ENCODE data around the gene SGO2. TPM values are rescaled to one million over a fixed set of nuclear protein-coding genes. Genes with fewer than 3 reads are reported as not detected.
A peak's percentile ranks its signal among the peaks of the same experiment; 100 is the strongest.

The SGO2 gene
- total RNA-seq, 1 experiment from 2014 or later, result 25.4 TPM

DNA sequence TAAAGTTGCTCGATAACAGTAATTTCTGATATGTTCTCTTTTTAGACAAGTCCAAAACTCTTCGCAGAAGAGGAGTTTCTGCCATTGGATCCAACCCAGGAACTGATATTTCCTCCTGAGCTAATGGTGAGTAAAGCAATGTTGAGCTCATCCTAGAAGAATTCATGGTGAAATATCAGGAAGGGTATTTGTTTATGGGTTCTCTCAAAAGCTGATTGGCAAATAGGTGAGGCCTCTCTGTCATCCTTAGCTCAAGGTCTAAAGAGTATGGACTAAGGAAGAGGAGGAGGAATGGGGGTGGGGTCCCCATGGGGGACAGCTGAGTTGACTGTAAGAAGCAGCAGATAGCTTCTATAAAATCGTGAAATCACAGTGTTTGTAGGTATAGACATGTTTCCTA is 78.0 kb downstream of the SGO2 start:
- no peaks in the 10 kb centered on the region for H3K79me2 ChIP-seq (ENCODE audit: insufficient read depth, low read length)
- no TSS peak for BruUV-seq (replicated peaks)
- ChIA-PET POLR2A (no interaction called here), CTCF (no interaction called here), RAD21 (ENCODE audit: low non-redundant PET in 1 of 2, low total read pairs in 2 of 2, uncharacterized antibody in 2 of 2, unreplicated experiment in 2 of 2) (no interaction called here)
- no peaks in the 10 kb centered on the region for H3K9me3 ChIP-seq (ENCODE audit: control insufficient read depth in 1 of 2, insufficient read depth in 1 of 2, low read depth in 1 of 2, low read length in 2 of 2)
- H4K20me1 ChIP-seq (ENCODE audit: insufficient read depth), result no peaks in the 10 kb centered on the region
- DNase-seq (ENCODE audit: low read depth, low spot score), result no peak
- peak overlapping the region; percentile 34 for H2AFZ ChIP-seq (ENCODE audit: low read depth, low read length, poor library complexity, severe bottlenecking)
- no peaks in the 10 kb centered on the region for H3K27me3 ChIP-seq (ENCODE audit: insufficient read depth, low read length)
- H3K36me3 ChIP-seq (ENCODE audit: control insufficient read depth in 1 of 2, insufficient read depth in 2 of 2, low read length in 2 of 2), result no peaks in the 10 kb centered on the region
- no peak overlapping the region for H3K4me3 ChIP-seq (replicated peaks in 1 of 2; ENCODE audit: low read depth in 1 of 2, low read length in 2 of 2)
- peak overlapping the region; percentile 26; the same call in 1 of the 2 replicates for H3K4me2 ChIP-seq (ENCODE audit: low read length)
- intact Hi-C loops (cut with micrococcal nuclease), result no loop called here
- H3K4me1 ChIP-seq (ENCODE audit: control insufficient read depth in 1 of 2, insufficient read depth in 2 of 2, low read length in 2 of 2), result peaks cover 0 to 18% of the 10 kb centered on the region in 2 experiments; a peak in 3 of 4 replicates
- no peaks in the 10 kb centered on the region for H3K9me2 ChIP-seq (ENCODE audit: insufficient read depth)
- TF ChIP-seq CEBPB (IDR thresholded peaks at IDR 0.05; ENCODE audit: low read depth) (peak; percentile 48), FOSL1 (IDR thresholded peaks at IDR 0.05; ENCODE audit: low read depth) (no peak)
- no peak overlapping the region for H3K9ac ChIP-seq (ENCODE audit: low read length)
- ATAC-seq, result no peak
- no peak overlapping the region for H3K27ac ChIP-seq (ENCODE audit: low read depth, low read length)

DNA sequence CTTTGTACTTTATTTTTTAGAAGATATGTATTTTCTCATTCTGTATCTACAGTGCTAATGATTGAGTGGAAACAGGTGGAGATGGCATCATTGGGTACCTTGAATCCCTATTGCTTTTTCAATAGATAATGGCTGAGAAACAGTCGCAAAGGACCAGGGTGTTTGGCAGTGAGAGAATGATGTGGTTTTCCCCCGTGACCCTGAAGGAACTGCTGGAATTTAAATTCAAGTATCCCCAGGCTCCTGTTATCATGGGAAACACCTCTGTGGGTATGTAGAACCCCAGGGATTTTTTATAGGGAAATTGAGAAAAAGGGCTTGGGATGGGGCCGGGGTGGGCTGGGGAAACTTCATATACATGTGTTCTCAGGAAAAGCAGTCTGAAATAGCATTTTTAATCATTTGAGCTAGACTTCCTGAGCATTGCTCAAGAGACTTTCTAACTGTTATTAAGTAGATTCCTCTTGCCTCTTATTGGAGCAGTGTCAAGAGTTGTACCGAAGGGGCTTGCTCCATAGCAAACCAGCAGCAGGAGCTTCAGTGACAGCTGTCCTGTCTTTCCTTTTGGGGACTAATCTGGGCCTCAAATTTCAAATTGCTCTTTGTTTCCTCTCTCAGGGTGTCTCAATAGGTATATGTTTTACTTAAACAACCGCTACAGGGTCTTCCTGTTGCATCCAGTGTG is 78.7 kb downstream of the SGO2 start:
- Histone ChIP-seq H4K20me1 (ENCODE audit: insufficient read depth) (no peaks in the 10 kb centered on the region), H2AFZ (ENCODE audit: low read depth, low read length, poor library complexity, severe bottlenecking) (no peak overlapping the region), H3K27ac (ENCODE audit: low read depth, low read length) (no peak overlapping the region), H3K79me2 (ENCODE audit: insufficient read depth, low read length) (no peaks in the 10 kb centered on the region), H3K4me2 (ENCODE audit: low read length) (no peak overlapping the region), H3K9ac (ENCODE audit: low read length) (no peak overlapping the region), H3K4me1 (ENCODE audit: control insufficient read depth in 1 of 2, insufficient read depth in 2 of 2, low read length in 2 of 2) (peaks cover 2 to 25% of the 10 kb centered on the region in 2 experiments), H3K4me3 (replicated peaks in 1 of 2; ENCODE audit: low read depth in 1 of 2, low read length in 2 of 2) (no peak overlapping the region), H3K27me3 (ENCODE audit: insufficient read depth, low read length) (no peaks in the 10 kb centered on the region), H3K9me2 (ENCODE audit: insufficient read depth) (no peaks in the 10 kb centered on the region), H3K9me3 (ENCODE audit: control insufficient read depth in 1 of 2, insufficient read depth in 1 of 2, low read depth in 1 of 2, low read length in 2 of 2) (no peaks in the 10 kb centered on the region), H3K36me3 (ENCODE audit: control insufficient read depth in 1 of 2, insufficient read depth in 2 of 2, low read length in 2 of 2) (no peaks in the 10 kb centered on the region)
- no peak for ATAC-seq
- no TSS peak for BruUV-seq (replicated peaks)
- RAD21 ChIA-PET (ENCODE audit: low non-redundant PET in 1 of 2, low total read pairs in 2 of 2, uncharacterized antibody in 2 of 2, unreplicated experiment in 2 of 2), result no interaction called here
- TF ChIP-seq ZFX (IDR thresholded peaks at IDR 0.05), result no peak
- no peak for TF ChIP-seq SP1 (IDR thresholded peaks at IDR 0.05; ENCODE audit: low read depth)
- TF ChIP-seq RAD21 (IDR thresholded peaks at IDR 0.05; ENCODE audit: low read depth), result no peak
- TF ChIP-seq JUND (IDR thresholded peaks at IDR 0.05), result no peak
- TF ChIP-seq, protein P1, sequence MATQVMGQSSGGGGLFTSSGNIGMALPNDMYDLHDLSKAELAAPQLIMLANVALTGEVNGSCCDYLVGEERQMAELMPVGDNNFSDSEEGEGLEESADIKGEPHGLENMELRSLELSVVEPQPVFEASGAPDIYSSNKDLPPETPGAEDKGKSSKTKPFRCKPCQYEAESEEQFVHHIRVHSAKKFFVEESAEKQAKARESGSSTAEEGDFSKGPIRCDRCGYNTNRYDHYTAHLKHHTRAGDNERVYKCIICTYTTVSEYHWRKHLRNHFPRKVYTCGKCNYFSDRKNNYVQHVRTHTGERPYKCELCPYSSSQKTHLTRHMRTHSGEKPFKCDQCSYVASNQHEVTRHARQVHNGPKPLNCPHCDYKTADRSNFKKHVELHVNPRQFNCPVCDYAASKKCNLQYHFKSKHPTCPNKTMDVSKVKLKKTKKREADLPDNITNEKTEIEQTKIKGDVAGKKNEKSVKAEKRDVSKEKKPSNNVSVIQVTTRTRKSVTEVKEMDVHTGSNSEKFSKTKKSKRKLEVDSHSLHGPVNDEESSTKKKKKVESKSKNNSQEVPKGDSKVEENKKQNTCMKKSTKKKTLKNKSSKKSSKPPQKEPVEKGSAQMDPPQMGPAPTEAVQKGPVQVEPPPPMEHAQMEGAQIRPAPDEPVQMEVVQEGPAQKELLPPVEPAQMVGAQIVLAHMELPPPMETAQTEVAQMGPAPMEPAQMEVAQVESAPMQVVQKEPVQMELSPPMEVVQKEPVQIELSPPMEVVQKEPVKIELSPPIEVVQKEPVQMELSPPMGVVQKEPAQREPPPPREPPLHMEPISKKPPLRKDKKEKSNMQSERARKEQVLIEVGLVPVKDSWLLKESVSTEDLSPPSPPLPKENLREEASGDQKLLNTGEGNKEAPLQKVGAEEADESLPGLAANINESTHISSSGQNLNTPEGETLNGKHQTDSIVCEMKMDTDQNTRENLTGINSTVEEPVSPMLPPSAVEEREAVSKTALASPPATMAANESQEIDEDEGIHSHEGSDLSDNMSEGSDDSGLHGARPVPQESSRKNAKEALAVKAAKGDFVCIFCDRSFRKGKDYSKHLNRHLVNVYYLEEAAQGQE (IDR thresholded peaks at IDR 0.05; ENCODE audit: low read depth), result no peak
- no peak for TF ChIP-seq TCF7L2 (IDR thresholded peaks at IDR 0.05; ENCODE audit: borderline replicate concordance, extremely low read depth, insufficient read depth, insufficient read length)
- no peak for TF ChIP-seq POLR2AphosphoS5 (IDR thresholded peaks at IDR 0.05; ENCODE audit: low read depth, low read length)
- TF ChIP-seq, protein P2, sequence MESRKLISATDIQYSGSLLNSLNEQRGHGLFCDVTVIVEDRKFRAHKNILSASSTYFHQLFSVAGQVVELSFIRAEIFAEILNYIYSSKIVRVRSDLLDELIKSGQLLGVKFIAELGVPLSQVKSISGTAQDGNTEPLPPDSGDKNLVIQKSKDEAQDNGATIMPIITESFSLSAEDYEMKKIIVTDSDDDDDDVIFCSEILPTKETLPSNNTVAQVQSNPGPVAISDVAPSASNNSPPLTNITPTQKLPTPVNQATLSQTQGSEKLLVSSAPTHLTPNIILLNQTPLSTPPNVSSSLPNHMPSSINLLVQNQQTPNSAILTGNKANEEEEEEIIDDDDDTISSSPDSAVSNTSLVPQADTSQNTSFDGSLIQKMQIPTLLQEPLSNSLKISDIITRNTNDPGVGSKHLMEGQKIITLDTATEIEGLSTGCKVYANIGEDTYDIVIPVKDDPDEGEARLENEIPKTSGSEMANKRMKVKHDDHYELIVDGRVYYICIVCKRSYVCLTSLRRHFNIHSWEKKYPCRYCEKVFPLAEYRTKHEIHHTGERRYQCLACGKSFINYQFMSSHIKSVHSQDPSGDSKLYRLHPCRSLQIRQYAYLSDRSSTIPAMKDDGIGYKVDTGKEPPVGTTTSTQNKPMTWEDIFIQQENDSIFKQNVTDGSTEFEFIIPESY (IDR thresholded peaks at IDR 0.05; ENCODE audit: extremely low read depth, insufficient replicate concordance, low read length), result no peak
- TF ChIP-seq POLR2A (IDR thresholded peaks at IDR 0.05; ENCODE audit: borderline replicate concordance, extremely low read depth, insufficient read depth, insufficient read length), result no peak
- no peak for TF ChIP-seq YY1 (IDR thresholded peaks at IDR 0.05; ENCODE audit: extremely low read depth, insufficient replicate concordance, low read depth, low read length)
- TF ChIP-seq EZH2 (IDR thresholded peaks at IDR 0.05), result no peak
- no peak for TF ChIP-seq ZNF274 (IDR thresholded peaks at IDR 0.05; ENCODE audit: low read depth, low read length)
- no peak for TF ChIP-seq ELF1 (IDR thresholded peaks at IDR 0.05; ENCODE audit: borderline replicate concordance, low read depth)
- TF ChIP-seq EGR1 (IDR thresholded peaks at IDR 0.05; ENCODE audit: low read depth), result no peak
- CTCF ChIA-PET, result no interaction called here
- no peak for DNase-seq (ENCODE audit: low read depth, low spot score)
- intact Hi-C loops (cut with micrococcal nuclease), result no loop called here
- POLR2A ChIA-PET, result no interaction called here
